LoVo (cell line): ENCODE measurements around the gene FOXJ3.
A peak's percentile ranks its signal among the peaks of the same experiment; 100 is the strongest.

ENCODE experiments used
- DNase-seq: peaks from one replicate; pipeline ENCODE4 v3.0.0-alpha.2; 2016; ENCODE audit warnings: low spot score

FOXJ3 gene

DNA sequence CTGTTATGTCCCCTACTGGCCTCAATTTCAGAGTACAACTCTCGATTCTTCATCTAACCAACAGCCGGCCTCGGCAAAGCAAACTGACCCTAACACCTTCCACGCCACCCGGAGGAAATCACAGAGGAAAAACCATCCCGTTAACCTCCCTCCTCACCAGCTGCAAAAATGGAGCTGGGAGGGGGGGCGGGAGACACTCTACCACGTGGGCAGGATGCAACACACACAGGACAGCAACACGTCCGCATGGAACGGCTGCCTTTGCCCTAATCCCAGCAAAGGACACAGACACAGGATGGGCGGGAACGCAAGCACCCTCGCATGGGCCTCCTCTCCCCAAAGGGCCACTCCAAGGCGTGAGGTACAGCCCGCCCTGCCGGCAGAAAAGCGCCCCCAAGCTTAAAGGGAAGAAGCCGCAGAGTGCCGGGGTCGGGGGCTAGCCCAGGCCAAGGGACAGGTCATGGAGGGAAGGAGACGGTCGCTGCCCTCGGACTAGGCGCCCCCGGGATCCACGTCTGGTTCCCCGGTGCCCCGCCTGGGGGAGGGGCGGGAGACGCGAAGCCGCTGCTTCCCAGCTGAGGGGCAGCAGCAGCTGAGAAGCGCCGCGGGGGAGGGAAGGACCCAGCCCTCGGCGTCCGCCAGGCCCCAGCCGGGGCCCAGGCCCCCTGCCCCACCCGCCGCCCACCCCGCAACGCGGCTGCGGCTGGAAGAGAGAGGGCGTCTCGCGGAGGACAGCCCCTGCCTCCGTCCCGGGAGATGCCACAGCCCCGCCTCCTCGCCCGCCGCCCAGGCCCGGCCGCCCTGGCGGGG, 590 bp downstream of the FOXJ3 start:
- DNase-seq = peak; percentile 54

DNA sequence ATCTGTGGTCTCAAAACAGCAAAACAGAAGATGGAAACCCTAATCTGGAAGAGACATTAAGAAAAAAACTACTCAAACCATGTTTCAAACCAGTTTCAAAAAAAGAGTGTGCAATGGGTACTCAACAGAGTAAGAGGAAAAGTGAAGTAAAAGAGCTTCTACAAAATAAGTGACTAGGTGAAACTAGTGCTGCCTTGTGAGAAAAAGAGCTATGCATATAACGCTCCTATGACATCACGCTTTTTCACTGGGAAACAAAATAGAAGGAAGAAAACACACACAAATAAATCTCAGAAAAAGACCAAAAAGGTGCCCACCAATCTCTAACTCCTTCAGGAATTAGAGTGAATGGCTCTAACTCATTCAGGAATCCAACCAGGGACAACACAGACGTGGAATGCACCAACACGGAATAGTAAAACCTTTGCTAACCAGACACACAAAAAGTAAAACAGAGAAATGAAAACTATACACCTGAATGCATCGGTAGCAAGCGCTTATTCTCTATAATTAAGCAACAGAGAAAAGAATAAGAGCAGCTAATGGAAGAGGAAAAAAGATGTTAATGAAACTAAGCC, 1.3 kb downstream of the FOXJ3 start:
- no peak for DNase-seq

DNA sequence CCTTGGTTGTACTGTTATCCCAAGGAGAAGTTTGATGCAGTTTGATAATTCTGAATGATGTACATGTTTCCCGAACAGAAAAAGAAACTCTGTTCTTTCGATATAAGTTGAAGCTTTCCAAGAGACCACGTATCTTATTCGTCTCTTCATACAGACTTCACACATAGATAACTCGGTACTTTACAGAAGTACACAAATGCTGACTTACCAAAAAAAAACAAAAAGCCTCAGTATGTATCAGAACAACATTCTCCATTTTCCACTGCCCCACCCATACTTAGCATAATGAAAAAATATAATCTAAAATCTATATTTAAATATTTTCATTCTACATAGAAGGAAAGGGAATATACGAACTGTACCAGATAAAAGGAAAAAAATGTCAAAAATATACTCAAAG, 2.2 kb downstream of the FOXJ3 start:
- DNase-seq = no peak

DNA sequence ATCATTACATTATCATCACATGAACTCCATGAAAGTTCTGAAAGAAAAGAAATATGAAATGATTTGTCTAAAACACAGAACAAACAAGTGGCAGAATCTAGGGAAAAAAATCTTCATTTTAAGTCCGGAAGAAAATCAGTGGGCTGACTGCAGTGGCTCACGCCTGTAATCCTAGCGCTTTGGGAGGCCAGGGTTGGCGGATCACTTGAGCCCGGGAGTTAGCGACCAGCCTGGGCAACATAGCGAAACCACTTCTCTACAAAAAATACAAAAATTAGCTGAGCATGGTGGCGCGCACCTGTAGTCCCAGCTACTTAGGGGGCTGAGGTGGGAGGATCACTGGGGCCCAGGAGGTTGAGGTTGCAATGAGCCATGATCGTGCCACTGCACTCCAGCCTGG, 4.8 kb downstream of the FOXJ3 start:
- DNase-seq = no peak

DNA sequence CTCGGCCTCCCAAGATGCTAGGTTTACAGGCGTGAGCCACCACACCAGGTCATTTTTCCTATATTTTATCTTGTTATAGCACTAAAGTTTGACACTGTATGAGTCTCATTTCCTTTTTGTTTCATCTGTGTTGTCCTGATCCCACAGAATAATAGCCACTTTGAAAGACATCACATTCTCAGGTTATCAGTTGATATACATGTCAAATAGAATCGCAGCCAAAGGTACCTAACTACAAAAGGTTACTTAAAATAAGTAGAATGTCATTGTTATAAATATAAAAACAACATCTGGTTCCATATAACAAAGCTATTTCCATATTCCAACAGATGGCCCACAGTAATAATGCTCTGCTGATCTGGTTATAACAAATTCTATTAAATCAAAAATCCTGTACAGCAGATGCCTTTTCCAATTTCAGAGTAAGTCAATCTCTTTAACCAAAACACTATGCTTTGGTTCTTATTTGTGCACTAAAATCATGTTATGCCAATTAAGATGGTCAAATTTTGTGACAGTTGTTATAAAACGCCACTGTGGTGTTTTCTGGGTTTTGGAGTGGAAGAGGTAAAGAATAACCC, 6.0 kb downstream of the FOXJ3 start:
- DNase-seq = no peak

DNA sequence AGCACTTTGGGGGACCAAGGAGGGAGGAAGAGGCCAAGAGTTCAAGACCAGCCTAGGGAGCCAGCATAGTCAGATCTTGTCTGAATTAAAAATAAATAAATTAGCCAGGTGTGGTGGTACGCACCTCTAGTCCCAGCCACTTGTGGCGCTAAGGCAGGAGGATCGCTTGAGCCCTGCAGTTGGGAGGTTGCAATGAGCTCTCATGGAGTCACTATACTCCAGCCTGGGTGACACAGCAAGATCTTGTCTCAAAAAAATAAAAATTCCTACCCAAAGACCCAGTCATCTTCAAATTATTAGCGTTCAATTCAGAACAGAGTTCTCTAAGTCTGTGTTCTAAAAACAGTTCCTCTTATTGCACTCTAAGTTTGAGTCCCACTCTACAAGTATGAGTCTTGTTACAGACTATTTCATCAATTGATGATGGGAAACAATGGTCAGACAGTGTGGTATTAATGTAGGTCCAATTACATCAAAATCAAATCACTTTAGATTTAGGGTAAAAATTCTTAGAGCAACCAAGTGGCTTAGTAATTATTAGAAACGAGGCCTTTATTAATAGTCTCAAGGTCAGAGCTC, 6.9 kb downstream of the FOXJ3 start:
- DNase-seq = no peak

DNA sequence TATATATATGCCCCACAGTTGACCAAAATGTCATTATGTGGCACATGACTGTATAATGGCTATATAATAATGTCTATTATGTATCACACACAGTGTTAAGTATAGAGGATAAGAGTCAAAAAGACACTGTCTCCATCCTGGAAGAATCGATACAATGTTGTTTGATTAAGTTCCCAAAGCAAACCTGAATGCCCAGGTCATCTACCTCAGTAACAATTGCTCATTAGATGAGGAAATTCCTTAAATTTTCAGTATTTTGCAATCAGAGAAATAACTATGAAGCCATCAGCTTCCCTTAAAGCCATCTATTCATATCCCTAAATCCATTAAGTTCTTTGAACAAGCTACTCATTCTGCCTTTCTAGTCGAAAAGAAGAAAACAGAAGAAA, 10.0 kb downstream of the FOXJ3 start:
- no peak for DNase-seq

DNA sequence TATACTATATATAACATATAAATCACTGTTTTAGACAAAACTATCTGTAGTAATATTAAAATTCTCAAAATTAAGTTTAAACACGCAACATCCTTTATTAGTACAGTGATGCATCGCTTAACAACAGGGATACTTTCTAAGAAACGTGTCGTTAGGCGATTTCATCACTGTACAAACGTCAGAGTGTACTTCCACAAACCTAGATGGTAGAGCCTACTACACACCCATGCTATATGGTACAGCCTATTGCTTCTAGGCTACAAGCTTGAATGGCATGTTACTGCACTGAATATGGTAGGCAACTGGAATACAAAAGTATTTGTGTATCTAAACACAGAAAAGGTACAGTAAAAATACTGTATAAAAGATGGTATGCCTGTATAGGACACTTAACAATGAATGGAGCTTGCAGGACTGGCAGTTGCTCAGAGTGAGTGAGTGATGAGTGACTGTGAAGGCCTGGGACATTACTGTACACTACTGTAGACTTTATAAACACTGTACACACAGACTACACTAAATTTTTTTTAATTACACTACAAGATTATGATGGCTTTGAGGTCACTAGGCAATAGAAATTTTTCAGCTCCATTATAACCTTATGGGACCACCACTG, 10.5 kb downstream of the FOXJ3 start:
- DNase-seq = no peak

DNA sequence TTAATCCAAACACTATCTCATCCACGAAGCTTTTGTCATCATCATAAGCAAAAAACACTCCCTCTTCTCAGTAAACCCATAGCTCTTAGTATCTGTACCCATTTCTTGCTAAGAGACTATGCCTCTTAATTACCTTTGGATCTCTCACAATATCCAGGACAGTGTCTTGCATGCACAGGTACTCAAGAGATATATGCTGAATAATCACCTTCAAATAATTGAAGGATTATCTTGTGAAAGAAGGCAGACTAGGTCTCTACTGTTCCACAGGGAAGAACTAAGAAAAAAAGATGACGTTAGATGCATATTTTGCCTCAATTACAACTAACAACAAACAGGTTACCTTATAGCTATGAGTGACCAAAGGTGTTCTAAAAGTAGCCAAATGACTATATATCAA, 11.5 kb downstream of the FOXJ3 start:
- DNase-seq = no peak

DNA sequence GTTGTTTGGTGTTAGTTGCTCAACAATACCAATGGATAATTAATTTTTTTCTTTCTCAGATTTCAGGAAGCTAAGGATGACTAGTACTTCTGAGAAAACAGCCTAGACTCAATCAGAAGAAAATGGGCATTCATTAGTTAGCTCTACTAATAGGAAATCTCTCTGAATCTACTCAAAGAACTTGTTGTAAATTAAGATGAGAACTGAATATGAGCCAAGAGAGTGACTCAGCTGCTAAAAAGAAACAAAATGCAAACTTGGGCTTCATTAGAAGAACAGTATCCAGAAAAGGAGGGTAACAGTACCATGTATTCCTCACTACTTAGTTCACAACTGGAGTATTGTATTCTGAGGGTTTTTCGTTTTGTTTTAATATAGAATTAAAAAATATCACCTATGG, 12.5 kb downstream of the FOXJ3 start:
- no peak for DNase-seq

DNA sequence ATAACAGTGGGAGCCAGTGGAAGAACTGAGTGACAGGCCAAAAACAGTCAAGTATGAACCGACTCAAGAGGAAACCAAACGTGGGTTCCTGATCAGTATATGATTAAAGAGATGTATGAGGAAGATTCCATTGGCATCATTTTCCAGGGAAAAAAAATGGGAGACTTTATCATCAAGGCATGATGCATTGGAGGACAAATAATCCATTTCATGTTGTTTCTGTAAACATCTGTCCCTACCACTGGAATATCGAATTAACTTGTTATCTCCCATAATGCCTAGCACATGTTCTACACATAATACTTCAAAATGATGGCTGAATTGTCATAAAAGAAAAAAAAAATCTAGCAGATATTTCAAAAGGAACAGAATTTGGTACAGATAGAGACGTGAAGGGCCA, 13.3 kb downstream of the FOXJ3 start:
- no peak for DNase-seq

DNA sequence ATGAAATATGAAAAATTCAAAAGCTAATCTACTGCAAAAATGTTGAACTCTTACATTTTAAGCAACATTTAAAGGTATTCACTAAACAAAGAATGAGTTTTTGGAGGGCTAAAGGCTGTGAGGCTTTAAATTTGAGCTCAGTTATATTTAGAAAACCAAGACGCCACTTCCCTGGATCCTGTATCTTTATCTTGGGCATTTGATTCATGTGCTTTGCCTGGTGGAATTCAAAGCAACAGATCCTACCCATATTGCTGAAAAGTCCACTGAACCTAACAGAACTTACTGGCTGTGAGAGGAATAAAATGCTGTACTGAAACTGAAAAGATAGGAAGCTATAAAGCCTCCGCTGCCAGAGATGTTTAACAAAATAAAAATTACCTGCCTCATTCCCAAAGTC, 14.3 kb downstream of the FOXJ3 start:
- DNase-seq = no peak

DNA sequence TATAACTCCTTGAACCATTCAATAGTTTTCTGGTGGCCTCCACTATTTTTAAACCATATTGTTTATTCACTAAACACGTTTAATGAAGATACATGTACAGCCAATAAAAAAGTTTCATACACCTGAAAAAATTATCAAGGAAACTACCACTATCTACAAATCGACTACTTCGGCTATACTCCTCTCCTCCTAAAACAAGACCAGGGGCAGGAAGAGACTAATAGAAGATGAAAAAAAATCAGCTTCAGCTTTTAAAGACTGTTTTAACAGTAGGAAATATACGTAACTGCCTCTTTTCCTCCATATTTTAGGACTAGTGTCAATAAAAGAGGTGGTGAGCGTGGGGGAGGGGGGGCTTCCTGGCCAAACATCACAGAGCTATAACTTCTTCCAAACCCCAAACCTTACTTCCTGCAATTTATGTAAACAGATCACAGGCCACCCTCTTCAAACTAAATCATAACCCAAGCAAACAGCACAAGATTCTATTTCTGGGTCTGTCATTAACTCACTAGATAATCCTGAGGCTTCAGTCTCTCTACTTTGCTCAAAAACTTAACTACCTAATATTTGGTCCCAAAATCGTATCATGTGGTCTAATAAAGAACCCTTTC, 15.1 kb downstream of the FOXJ3 start:
- no peak for DNase-seq

DNA sequence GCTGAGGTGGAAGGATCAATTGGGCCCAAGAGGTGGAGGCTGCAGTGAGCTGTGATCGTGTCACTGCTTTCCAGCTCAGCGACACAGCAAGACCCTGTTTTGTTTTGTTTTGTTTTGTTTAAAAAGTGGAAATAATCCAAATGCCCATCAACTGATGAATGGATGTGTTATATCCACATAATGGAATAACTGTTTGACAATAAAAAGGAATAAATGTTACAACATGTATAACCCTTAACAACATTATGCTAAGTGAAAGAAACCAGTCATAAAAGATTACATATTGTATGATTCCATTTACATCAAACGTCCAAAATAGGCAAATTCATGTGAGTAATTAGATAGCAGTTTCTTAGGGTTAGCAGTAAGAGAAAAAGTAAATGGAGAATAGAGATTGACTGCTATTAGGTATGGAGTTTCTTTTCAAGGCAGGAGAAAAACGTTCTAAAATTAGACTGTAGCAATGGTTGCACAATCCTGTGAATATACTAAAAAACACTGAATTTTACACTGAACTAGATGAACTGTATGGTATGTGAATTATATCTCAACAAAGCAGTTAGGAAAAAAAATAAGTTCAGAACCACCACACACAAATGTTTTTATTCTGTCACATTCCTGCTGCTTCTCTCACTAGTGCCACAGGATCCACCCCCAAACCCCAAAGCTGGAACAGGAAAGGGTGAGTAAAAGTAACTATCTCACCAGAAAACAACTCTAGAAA, 15.7 kb downstream of the FOXJ3 start:
- DNase-seq = no peak

DNA sequence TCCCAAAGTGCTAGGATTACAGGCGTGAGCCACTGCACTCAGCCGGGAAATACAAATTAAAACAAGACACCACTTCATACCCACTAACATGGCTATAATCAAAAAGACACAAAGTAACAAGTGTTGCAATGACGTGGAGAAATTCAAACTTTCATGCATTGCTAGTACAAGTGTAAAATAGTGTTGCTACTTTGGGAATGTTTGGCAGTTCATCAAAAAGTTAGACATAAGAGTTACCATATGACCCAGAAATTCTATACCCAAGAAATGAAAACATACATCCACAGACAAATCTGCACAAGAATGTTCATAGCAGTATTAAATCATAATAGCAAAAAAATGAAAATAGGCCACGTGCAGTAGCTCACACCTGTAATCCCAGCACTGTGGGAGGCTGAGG, 16.4 kb downstream of the FOXJ3 start:
- no peak for DNase-seq

DNA sequence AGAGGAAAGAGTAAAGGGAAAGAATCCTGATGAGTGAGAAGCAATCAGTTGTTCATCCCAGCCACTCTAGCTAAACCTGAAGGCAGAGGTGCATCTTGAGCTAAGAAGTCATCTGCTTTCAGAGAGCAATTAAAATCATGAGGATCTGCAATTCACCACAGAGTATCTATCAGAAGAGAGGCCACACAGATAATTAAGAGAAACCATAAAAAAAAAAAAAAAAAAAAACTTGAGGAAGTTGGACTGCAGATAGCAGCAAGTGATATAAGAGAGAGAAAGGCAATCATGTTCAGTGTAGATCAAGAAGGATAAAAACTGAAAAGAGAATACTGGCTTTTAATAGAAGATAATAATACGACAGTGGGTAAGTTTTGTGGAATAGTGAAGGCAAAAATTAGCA, 17.7 kb downstream of the FOXJ3 start:
- no peak for DNase-seq

DNA sequence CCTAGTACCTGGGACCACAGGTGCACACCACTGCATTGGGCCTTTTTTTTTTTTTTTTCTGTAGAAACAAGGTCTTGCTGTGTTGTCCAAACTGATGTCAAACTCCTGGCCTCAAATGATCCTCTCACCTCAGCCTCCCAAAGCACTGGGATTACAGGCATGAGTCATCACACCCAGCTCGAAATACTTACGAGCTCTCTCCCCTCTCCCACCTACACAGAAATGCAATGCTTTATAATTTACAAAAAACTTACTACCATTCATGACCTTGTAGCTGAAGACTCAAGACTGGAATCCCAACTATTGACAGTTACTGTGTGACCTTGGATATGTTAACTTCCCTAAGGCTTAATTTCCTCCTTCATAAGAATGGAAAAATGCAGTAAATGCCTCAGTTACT, 18.7 kb downstream of the FOXJ3 start:
- DNase-seq = no peak

DNA sequence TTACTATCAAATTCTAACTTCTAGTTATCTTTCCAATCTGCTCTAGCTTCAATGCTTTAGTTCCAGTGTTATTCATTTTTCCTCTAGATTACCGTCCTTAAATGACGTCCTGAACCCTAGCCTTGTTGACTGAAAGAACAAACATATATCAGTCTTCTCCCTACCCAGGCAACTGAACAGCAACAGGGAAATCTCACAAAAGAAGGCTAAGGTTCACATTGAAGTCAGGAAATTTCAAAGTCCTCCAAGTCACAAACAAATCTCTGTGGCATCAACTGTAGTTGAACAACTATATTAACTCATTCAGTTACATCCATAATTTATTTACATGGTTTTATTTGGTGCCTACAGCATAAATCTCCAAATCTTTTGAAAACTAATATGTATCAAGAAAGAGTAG, 19.5 kb downstream of the FOXJ3 start:
- DNase-seq = no peak

DNA sequence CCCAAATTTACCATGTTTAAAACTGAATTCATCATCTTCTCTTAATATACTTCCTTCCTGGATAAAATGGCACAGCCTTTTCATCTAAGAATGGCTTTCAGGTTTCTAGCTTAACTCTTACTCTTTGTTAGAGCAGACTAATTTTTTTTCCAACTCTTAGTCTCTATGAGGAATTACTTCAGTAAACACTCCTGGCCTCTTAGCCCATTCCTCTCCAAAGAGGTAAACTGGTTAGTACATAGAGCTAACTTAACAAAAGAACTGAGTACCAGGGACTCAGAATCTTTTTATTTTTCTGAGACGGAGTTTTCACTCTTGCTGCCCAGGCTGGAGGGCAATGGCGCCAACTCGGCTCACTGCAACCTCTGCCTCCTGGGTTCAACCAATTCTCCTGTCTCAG, 21.1 kb downstream of the FOXJ3 start:
- no peak for DNase-seq

DNA sequence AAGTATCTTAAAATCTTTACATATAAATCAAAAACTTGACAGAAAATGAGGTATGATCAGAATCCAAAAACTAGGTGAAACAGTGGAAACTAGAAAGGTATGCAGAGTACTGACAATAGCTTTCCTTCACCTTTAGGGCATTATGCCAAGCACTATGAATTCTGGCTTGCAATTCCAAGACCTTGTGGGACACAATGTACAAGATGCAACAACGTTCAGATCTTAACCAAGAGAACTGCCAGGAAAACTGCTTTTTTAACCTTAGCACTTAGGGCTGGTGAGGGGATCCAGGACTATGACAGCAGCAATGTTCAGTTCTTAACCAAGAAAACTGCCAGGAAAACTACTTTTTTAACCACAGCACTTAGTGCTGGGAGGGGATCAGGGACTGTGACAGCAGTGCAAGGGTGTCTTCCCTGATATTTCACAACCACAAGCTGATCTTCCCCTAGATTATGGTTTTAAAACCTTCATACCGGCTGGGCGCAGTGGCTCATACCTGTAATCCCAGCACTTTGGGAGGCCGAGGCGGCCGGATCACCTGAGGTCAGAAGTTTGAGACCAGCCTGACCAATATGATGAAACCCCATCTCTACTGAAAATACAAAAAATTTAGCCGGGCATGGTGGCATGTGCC, 22.3 kb downstream of the FOXJ3 start:
- no peak for DNase-seq

DNA sequence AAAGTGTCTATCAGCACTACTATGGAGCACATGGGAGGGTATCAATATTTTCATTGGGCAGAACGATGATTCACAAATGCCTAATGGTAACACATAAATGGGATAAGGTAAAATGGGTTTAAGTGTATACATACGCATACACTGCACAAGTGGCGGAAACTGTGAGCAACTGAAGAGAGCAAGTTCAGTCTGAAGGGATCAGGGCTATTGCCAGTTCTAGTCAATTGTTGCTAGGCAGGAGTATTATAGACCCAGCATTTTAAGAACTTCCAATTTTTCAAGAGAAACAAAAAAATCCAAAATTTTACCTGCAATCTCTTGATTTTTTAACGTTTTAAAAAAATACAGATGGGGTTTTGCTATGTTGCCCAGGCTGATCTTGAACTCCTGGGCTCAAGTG, 23.1 kb downstream of the FOXJ3 start:
- no peak for DNase-seq
